ENCODE results near the gene SV2C.
"Not testable (repeated sequence)": the region's sequence is repeated elsewhere in the genome, so short reads cannot be mapped to it uniquely, and the experiment has no call there.

SV2C gene, protein sequence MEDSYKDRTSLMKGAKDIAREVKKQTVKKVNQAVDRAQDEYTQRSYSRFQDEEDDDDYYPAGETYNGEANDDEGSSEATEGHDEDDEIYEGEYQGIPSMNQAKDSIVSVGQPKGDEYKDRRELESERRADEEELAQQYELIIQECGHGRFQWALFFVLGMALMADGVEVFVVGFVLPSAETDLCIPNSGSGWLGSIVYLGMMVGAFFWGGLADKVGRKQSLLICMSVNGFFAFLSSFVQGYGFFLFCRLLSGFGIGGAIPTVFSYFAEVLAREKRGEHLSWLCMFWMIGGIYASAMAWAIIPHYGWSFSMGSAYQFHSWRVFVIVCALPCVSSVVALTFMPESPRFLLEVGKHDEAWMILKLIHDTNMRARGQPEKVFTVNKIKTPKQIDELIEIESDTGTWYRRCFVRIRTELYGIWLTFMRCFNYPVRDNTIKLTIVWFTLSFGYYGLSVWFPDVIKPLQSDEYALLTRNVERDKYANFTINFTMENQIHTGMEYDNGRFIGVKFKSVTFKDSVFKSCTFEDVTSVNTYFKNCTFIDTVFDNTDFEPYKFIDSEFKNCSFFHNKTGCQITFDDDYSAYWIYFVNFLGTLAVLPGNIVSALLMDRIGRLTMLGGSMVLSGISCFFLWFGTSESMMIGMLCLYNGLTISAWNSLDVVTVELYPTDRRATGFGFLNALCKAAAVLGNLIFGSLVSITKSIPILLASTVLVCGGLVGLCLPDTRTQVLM

DNA sequence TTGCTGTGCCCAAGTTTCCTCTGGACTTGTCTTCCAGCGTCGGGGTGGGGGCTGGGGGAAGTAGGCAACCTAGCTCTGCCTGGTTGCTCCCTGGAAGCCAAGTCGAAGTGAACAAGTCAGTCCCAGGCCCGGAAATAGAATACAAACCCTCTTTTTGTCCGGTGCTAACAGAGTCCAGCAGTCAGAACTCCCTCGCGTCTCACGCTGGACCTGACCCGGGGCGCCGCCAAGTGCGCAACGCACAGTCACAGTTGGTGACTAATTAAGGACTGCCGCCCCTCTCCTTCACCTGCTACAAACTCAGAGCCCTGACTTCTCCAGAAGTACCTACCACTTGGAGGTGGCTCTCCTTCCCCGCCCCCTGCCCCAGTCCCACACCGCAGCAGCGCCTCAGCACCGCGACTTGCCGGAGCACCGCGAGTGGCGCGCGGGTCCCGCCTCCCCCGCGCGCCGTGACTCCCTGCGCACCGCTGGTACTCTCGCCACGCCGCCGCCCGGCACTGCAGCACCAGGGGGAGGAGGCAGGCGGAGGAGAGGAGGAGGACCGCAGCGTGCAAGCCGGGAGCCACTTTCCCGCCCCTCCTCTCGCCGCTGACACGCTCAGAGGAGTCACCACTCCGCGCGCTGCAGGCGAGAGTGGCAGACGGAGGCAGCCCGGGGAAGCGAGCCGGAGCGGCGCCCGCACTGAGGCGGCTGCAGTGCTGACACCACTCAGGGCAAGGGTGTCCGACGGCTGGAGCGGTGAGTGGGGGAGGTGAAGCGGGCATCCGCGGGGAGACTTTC lies at the start of gene SV2C:
TSS of gene SV2C (plus strand) at position 612 of the 783 bp plus-strand sequence. CDS start 48,368 bp downstream, outside the sequence.
- no peak for DNase-seq

DNA sequence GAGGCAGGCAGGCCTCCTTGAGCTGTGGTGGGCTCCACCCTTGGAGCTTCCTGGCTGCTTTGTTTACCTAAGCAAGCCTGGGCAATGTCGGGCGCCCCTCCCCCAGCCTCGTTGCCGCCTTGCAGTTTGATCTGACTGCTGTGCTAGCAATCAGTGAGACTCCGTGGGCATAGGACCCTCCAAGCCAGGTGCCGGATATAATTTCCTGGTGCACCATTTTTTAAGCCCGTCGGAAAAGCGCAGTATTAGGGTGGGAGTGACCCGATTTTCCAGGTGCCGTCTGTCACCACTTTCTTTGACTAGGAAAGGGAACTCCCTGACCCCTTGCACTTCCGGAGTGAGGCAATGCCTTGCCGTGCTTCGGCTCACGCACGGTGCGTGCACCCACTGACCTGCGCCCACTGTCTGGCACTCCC lies 45.4 kb upstream of the SV2C start:
- DNase-seq: not testable (repeated sequence)

DNA sequence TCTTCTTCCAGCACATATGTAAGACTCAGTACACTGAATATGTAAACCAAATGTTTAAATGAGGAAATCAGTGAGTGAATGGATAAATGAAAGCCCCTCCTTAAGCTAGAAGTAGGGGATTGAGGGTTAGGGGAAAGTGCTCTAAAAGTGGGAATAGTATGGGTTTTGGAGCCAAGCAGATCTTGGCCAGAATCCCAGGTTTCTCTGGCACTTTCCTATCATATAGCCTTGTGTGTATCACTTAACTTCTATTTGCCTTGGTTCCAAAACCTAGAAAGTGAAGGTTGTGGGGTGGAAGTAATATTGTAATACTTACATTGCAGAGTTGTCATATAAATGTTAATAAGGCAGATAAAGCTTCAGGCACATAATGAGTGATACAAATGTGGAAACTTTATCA lies 45.0 kb upstream of the SV2C start:
- no peak for DNase-seq

DNA sequence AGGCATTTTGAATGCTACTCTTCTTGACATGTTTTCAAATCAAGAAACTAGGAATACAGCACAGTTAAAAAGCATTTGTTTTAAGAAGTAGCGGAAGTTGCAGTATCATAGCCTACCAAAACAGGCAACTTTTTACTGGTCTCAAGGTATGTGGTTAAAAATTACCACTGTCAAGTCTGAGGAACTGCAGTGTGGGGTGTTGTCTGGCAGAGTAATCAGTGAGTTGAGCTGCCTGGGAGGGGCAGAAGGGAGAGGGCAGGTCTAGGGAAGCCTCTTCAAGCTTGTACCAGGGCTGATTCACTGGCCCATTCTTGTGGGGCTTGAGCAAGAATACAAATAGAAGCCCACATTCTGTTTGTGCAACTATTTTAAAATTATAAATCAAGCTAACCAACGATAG lies 42.4 kb upstream of the SV2C start:
- DNase-seq: no peak

DNA sequence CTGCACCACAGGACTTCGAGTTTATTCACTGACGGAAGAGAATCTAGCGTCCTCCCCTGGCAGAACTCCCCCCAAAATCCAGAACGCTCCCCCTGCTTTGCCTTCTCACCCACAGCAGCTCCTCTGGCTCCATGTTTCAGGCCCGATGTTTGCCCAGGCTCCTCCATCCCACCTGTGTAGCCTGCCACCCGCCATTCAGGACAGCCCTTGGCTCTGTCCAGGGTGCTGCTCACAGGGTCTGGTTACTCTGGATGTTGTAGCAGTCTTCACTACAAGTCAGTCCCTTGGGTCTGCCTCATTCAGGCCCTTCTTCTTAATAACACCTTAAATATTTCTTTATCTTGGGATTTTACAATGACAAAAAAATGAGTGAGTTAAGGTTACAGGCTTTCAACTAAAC lies 41.3 kb upstream of the SV2C start:
- no peak for DNase-seq

DNA sequence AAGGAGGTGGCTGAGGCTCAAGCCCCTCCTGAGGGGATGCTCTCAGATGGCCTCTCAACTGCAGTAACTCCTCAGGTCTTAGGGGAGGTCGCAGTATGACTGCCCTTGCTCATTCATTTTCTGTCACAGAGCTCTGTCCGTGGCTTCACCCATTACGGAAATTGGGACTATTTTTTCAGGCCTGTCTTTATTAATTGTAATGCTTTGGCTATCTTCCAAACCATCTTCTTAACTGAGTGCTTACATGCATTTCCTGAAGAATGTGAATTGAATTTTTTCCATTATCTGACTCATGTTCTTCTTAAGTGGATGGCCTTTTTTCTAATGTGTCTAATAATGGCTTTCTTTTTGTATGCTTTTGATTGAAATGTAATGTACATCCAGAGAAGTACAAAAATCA lies 36.4 kb upstream of the SV2C start:
- DNase-seq: no peak

DNA sequence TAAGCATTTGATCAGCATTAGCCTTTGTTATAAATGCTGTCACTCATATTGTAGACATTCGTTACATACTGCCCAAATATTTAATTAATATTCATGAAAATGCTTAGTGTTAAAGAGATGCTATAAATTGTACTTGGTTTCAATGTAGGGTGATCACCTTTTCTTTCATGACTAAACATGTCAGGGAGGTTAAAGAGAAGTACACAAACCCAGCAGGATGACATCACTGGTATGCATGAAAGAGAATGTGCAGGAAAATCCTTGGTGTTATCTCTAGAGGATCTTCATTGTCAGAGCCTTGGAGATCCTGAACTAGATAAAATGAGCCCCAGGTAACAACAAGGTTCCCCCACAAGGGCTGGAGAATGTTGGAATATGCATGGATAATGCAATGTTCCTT lies 33.0 kb upstream of the SV2C start:
- no peak for DNase-seq

DNA sequence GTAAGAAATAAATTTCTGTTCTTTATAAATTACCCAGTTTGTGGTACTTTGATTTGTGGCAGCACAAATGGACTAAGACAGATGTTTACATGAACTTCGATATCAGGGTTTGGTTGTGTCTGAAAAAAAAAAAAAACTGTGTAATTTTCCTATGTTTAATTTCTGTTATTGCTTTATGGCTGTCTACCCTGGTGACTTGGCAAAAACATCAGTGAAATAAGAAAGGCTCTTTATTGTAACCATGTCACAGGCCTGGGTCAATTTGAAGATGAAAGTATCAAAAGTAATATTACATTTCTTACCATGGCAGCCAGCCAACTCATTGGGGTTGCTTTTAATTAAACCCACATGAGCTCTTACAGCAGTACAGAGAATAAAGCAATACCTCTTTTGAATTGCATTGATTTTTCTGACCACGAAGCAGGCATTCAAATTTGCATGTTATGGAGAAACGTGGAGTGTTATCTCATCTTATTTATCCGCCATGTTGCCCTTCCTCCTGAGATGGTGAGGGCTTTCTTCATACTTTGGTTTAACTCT lies 20.6 kb upstream of the SV2C start:
- no peak for DNase-seq

DNA sequence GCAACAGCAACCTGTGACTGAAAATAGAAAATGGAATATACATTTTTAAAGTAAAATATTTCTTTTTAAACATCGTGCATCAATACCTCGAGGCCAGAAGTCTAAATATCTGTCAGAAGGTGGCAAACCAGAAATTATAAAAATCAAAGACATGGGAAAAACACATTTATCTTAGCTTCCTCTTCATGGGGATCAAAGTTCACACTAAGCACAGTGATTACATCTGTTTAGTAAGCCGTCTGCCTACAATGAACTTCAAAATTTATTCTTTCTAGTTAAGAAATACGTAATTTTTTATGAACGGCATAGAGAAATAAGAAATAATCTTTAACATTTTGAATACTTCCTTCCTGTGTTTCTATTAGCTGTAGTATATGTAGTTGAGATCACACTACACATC lies 17.9 kb upstream of the SV2C start:
- DNase-seq: no peak

DNA sequence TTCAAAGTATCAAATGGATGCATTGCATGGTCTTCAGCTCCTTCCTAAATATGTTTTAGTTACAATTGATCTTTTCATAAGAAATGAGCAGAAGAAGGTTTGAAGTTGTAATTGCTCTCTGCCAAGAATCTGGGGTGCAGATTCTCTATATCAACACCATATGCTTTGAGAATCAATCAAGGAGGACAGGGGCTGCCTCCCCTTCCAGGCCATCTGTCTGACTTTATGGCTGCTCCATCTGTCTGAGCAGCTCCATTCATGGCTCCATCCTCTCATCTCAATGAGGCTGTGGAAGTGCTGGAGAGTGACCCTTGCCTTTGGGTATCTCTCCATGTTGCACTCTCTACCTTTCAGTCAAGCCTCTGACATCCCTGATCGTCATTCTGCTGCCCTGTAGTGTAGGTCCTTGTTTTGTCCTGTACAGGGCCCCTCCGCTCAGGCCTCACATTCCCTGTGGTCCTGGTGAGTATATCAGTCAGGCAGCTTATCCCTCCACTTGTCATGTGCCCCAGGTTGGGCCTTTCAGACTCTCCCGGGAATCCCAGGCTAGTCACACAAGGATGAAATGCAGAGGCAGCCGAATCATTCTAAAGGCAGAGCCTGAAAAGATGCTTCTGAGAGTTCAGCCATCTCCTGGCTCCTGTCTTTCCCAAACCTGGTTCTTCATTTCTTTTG lies 14.0 kb upstream of the SV2C start:
- DNase-seq: no peak

DNA sequence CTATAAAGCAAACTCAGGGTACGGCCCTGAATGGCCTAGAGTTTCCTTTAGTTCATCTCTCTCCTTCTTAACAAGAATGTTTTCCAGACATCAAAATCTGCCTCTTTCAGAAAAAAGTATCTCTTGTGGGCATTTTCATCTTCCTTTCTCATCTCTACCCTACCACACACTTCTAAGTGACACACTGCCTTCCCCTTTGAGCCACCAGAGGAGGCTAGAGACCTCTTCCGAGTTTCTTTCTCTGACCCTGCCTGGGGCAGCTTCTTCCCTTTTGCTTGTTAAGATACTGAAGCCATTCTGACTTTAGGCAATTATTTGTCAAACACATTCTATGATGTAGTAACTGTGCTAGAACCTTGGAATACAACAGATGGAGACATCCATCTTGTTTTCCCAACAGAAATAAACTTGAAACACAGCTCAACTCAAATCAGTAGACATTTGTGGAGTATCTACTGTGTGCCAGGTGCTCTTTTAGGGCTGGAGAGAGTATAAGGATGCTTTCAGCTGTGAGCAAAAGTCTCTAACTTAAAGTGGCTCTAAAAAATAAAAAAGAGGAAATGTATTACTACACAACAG lies 8.6 kb upstream of the SV2C start:
- no peak for DNase-seq

DNA sequence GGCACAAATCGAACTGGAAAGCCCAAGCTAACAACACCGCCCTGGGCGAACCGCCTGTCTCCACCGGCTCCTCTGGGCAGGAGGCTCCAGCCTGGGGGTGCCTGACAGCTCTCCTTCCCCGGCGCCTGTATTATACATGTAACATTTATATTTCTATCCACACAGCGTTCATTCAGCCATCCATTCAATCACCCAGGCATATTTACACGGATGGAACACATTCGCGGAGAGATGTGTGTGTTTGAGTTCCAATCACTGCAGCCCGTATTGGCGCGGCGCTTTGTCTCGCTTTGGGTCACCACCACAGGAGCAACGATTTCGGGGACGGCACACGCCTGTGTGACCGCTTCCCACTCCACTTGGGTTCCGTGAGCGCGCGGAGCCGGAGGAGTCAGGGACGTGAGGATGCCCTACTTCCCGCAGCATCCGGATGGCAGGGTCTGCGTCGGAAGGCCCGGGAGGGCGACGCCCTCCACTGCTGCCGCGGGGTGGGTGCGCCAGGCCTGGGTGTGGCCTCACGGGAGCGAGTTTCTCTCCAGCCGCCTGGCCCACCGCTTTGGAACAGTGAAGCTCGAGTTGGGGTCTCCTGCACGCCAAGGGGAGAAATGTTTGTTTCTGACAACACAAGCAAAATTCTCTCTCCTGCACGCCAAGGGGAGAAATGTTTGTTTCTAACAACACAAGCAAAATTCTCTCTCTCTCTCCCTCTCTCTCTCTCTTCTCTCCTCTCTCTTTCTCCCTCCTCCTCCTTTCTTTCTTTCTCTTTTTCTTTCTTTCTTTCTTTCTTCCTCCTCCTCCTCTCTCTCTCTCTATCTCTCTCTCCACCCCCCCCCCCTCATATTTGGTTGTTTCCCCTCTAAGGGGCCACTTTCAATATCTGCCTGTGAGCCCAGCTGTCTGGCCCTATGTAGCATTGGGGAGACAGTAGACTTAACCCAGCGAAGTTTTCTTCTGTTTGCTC lies 1.1 kb upstream of the SV2C start:
- no peak for DNase-seq

DNA sequence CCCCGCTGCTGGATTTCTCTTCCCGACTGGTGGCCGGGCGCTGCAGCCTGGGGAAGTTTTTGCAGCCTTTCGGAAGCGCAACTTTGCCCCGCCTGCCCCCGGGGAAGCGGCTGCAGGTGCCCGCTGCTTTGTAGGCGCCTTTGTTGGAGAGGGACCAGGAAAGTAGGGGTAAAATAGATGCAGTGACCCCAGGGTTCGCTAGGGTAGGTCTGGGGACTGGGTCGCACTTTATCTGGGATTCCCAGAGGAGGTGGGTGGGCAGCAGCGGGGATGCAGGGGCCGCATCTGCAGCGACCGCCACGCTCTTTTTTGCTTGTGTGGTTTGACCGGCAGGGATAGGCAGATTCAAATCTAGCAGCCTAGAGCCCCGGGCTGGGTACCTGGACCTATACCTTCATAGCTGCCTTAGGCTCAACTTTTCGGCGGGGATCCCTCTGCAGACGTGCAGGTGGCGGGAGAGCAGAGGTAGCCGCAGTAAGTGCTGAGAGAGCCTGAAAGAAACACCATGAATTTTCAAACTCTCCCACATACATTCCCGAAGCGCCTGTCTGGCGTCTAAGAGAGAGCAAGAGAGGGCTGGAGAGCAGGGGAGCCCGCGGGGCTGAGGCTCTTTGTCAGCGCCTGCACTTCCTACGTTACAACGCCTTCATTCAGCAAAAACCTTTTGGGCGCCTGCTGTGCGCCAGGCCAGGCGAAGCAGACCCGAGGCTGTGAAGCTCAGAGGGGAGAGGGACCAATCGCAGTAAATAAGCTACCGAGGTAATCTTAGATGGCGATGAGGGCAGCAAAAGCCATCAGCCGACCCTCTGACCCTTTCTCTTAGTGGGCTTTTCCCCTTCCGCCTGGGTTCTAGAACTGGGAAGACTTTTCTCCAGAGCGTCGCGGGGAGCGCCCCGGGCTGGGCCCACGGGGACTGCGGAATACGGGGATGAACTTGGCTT lies 642 bp downstream of the SV2C start:
- no peak for DNase-seq

DNA sequence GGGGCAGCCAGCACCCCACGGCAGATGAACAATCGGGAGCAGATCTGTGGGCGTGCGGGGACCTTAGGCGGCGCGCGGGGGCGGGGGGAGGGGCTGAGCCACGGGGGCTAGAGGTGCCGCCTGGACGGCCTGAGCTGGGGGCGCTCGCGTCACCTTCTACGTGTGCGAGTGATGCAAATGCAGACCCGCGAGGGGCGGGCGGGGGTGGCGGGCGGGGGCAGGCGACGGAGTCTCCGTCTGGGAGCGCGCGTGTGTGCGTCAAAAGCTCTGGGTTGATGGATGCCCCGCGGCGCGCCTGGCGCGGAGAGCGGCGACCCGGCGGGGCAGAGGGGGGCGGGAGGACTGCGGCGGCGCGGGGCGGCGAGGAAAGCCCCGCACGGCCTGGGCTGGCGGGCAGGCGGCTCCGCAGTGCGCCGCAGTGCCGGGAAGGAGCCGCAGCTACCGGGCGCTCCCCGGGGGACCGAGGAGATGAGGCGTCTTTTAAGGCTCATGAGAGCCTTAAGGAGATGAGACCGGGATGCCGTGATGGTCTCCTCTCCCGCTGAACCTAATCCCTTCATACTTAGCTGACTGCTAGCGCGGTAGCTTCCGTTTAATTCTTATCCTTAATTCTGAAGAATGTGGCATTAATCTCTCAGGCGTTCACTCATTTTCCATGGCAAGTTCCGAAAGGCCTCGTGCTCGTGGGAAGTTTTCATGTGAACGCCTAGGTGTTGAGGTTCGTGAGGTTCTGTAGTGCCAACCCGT lies 1.5 kb downstream of the SV2C start:
- no peak for DNase-seq

DNA sequence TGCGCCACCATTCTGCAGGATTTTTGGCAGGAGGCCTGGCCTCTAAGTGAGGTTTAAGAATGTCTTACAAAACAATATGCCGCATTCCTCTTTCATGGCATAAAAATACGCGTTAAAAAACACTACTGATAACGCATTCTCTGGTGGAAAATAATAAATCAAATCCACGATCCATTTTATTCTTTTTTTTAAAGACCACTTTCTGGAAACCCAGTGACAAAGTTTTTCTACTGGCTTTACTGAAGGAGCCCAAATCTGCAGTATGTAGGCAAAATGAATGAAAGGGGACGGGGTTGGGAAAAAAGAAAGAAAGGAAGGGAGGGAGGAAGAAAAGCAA lies 2.0 kb downstream of the SV2C start:
- no peak for DNase-seq

DNA sequence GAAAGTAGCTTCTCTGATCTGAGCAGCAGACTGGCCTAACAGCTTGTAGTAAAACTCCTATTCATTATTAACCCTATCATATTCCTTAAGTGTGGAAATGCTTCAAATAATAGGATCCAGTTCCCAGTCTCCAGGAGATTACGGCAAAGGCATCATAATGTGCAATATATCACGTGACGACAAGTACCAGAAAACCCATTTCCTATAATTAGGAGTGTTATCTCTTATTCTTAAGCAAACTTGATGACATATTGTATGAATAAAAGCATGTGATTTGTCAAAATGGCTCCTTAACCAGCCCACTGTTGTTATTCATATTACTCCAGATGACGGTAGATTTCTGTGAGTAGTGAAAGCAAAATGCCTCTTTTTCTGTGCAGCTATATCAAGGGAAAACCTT lies 2.9 kb downstream of the SV2C start:
- no peak for DNase-seq

DNA sequence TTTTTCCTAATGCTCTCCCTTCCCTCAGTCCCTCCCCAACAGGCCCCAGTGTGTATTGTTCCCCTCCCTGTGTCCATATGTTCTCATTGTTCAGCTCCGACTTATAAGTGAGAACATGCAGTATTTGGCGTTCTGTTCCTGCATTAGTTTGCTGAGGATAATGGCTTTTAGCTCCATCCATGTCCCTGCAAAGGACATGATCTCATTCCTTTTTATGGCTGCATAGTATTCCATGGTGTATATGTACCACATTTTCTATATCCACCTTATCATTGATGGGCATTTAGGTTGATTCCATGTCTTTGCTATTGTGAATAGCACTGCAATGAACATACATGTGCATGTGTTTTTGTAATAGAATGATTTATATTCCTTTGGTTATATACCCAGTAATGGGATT lies 6.0 kb downstream of the SV2C start:
- DNase-seq: not testable (repeated sequence)

DNA sequence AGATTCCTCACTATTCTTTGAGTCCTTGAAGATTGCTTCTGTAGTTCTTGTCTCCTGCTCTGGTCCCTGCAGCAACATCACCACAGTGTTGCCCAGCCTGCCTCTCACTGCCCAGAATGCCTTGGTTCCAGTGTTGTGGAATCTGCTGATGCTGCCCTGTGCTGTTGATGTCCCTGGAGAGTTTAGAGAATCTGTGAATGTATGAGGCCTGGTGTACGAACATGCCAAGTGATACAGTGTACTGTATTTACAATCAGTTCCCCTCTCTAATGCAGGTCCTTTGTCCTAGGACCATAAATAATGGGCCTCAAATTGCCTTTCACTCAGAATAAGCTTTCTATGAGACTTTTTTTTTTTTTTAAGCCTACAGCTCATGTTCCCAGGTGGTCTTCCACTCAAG lies 8.2 kb downstream of the SV2C start:
- no peak for DNase-seq

DNA sequence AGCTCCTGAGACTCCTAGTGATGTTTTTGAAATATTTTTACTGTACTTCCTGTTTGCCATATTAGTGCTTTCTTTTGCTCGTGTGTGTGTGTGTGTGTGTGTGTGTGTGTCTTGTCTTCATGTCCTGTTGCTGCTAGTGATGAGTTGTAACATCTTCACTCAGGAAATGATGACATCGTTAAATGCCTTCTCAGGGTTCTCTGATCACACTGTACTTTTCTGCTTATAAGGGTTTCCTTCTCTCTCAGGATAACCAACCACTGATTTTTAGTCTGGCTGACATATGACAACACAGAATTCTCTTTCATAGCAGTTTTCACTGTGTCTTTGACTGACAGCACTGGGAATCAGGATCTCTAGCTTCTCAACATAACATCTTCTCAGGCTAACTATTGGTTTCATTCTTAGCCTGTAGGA lies 16.1 kb downstream of the SV2C start:
- no peak for DNase-seq

All from cerebellar nuclear complex (tissue), 1 donor.